Umbilical cord (tissue), 2 donors: ENCODE measurements around the gene SIRT4. TPM values are rescaled to one million over a fixed set of nuclear protein-coding genes. Genes with fewer than 3 reads are reported as not detected.
"Not testable (repeated sequence)": the region's sequence is repeated elsewhere in the genome, so short reads cannot be mapped to it uniquely, and the experiment has no call there.

Experiments used
- DNase-seq: peaks from one replicate; pipeline ENCODE4 v3.0.0-alpha.2; 2015; ENCODE audit warnings: low spot score
- total RNA-seq: library from RNA; depleted of rRNA; stranded (reverse); fragments of >200 nt; gene quantifications from one replicate; pipeline ENCODE4 v1.2.3, GENCODE V29; 2014; ENCODE audit warnings: low replicate concordance; ENCODE audit not compliant: insufficient read depth

The SIRT4 gene, protein sequence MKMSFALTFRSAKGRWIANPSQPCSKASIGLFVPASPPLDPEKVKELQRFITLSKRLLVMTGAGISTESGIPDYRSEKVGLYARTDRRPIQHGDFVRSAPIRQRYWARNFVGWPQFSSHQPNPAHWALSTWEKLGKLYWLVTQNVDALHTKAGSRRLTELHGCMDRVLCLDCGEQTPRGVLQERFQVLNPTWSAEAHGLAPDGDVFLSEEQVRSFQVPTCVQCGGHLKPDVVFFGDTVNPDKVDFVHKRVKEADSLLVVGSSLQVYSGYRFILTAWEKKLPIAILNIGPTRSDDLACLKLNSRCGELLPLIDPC
- total RNA-seq: not detected

- peak; percentile 98 for DNase-seq
Observed at GRCh38 chr12:120301962-120302815, at the start of gene SIRT4. Gene SIRT4, plus strand, starts transcription at chr12:120302321. Its CDS starts 1,241 bp downstream, at chr12:120303562.

DNA sequence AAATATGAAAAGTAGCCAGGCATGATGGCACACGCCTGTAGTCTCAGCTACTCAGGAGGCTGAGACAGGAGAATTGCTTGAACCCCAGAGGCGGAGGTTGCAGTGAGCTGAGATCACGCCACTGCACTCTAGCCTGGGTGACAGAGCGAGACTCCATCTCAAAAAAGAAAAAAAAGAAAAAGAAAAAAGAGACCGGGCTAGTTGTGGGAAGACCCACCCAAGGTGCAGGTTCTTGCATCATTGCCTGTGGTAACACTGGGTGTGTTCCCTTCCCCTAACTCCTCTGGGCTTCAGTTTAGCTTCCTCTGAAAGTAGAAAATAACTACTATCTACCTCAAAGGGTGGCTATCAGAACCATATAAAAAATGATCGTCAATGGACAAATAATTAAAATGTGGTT is 48.8 kb upstream of the SIRT4 start:
- DNase-seq: not testable (repeated sequence)

DNA sequence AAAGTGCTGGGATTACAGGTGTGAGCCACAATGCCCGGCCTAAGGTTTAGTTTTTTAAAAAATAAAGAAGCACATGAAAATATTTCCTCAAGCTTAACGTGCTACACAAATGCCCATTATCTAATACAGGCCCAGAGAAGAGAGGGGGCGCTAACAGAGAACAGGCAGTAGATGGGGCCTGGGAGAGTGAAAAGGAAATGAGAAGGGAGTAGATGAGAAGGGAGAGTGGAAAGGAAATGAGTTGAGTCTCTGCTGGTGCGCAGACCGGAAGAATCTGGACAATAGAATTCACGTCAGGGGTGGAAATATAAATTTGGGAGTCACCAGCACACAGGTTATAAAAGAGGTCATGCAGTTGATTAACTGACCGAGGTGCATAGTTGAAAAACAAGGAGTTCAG is 47.3 kb upstream of the SIRT4 start:
- DNase-seq: no peak

DNA sequence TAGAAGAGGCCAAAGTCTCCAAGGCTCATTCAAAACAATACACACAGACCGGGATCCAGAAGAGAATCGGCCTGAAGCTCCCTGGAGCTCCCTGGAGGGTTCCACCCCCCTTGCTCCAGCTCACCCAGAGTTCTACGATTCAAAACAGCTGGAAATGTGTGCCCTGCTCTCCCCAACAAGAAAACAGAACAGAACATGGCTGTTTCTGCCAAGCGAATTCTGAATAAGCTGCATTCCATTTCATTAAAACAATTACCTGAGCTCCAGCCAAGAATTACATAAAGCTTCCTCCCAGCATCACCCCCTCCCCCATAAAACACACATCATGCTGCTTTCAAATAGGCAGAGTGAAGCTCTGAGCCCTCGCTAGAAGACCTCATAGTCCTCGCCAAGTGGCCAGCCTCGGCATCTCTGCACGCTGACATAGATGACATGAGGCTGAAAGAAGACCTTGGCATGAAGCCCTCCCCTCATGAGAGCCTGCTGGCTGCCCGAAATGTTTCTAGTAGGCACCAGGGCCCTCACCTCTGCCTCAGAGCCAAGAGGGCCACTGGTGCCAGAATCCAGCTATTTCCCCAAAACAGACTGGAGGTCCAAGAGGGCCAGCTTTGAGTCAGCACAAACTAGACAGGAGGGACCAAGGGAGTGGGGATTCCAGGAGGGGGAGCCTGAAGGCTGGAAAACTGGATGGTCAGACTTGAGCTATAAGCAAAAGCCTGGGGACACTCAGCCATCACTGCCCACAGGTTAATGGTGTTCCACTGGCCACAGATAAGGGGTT is 44.9 kb upstream of the SIRT4 start:
- peak; percentile 86 for DNase-seq

GRCh38 chr12:120258323-120258896 is 43.7 kb upstream of the SIRT4 start:
- DNase-seq: no peak

DNA sequence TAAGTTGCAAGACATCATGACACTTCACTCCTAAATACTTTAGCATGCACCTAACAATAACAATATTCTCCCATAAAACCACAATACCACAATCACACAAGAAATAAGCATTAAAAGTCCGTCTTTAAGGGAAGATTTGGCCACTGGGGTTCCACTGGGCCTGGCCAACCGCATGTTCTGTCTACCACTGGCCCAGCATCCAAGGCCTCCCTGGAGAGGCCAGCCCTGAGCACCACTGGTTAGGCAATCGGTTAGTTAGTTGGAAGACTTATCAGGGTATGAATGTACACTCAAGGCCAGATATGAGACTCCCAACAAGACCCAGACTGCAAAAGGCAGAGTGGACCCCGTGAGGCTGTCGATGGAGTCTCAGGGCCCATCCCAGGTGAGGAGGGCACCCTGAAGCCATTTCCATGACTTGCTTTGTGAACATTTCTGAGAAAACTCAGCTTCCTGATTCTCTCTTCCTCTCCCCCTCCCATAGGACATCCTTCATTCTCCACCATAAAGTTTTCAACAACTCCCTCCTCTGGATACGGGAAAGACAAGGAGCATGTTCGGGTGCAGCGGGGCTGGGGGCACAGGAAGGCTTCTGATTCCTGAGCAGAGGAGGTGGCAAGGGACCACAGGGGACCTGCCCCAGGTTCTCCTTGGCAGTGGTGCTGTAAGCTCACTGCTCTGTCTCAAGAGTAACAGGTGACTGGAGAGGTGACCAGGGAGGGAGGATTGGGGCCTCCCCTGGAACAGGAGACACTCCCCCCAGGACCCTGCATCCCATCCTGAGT is 42.5 kb upstream of the SIRT4 start:
- no peak for DNase-seq

GRCh38 chr12:120260607-120261006 is 41.5 kb upstream of the SIRT4 start:
- DNase-seq: no peak

GRCh38 chr12:120261951-120262851 is 39.9 kb upstream of the SIRT4 start:
- no peak for DNase-seq

GRCh38 chr12:120262852-120263747 is 39.0 kb upstream of the SIRT4 start:
- DNase-seq: peak; percentile 36

GRCh38 chr12:120263748-120264085 is 38.4 kb upstream of the SIRT4 start:
- no peak for DNase-seq

DNA sequence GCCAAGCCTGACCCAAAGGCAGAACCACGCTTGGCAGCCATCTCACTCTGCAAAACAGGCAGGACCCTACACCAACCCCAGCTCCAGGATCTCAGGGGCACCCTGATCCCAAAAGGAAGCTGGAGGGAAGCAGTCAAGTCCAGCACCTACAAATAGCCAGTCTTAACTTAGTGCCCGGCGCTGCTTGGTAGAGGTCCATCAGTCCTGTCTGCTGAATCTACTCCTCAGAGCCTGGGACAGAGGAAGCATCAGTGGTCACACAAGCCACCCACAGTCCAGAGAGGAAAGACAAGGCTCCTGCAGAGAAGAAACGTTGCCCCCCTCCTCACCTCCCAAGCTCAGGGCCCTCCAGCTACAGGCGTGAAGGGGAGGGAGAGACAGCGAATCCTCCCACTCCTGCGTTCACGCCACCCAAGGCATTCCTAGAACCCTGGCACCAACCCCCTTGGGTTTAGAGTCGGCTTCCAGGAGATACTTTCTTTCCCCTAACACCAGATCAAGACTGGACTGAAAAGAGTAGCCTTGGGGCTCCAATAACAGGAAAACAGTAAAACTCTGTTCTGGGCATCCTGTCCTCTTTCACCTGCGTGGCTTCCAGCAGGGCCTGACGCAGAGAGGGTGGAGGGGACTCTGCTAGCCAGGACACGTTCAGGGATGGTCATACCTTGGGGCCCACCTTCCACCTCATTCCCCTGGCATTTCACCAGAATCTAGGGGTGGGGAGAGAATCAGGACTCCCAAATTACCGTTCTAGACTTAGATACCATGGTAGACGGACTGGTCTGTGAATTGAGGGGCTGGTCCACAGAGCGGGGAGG is 37.8 kb upstream of the SIRT4 start:
- DNase-seq: peak; percentile 47

DNA sequence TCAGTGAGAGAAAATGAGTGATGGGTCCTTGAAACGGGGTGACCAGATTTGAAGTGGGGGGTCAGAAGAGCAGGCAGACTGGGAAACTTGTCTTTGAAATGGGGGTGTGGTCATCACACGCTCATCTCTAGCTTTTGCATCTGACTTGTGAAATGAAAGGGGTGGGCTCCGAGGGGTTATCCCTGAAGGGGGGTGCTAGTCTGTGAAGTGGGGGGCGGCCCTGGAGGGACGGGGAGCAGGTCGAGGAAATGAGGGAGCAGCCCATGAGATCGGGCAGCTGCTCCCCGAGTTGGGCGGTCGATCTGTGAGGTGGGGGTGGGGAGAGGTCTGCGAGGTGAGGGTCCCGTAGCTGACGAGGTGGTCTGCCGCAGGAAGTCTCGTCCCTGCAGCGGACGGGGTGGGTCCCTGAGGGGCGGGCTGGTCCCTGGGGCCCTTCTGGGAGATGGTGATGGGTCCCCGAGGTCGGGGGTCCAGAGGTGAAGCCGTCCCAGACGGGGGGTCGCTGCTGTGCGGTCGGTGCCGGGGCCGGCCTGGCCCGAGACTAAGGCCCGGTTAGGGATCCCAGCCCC is 37.1 kb upstream of the SIRT4 start:
- no peak for DNase-seq

DNA sequence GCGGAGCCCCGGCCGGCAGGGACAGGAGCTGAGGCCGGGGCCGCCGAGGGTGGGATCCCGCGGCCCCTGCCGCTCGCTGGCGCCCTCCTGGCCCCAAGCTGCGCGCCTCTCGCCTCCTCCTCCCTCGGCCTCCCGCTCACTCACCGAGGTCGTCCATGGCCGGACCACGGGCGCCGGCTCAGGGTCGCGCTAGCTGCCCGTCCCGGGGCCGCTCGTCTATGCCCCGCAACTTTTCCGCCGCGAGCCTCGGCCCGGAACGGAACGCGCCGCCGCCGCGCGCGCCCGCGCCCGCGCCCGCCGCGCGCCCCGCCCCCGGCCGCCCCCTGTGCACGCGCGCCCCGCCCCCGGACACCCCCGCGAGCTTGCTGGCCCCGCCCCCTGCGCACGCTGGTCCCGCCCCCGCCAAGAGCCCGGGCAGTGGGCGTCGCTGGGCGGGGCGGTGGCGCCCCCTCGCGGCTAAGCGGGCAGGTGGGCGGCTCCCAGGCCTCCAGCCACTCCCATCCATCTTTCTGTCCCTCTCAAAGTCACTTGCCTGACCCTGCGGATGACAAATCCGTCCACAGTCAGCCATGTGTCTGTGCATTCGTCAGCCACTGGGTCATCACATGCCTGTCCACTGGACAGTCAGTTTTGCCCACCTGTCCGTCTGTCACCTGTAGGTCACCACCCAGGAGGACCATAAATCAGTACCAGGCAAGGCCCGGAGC is 36.5 kb upstream of the SIRT4 start, which contains the start of gene PXN:
PXN (minus strand) TSS at position 258 of the 707 bp plus-strand sequence; CDS start at position 157, 101 bp downstream.
- peak; percentile 76 for DNase-seq

GRCh38 chr12:120266180-120266870 is 35.8 kb upstream of the SIRT4 start:
- DNase-seq: no peak

GRCh38 chr12:120267736-120268135 is 34.4 kb upstream of the SIRT4 start:
- DNase-seq: peak; percentile 36

DNA sequence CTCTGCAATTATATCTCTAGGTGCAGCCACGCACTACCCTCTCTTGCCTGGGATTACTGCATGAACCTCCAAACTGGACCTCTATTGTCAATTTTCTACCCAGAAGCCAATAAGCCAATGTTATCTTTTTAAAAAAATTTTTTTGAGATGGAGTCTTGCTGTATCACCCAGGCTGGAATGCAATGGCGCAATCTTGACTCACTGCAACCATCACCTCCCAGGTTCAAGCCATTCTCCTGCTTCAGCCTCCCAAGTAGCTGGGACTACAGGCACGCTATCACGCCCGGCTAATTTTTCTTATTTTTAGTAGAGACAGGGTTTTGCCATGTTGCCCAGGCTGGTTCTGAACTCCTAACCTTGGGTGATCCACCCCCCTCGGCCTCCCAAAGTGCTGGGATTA is 25.4 kb upstream of the SIRT4 start:
- no peak for DNase-seq
